Neutrophil (primary cell): ENCODE results near the gene KANSL1.

Source experiments
- H3K27ac ChIP-seq: fragments of 200-600 bp; sonication (generic); 2 replicates; pipeline ENCODE4 v1.5.1; 2016; ENCODE audit warnings: mild to moderate bottlenecking, moderate library complexity
- H3K27me3 ChIP-seq: fragments of 200-600 bp; sonication (generic); 2 replicates; pipeline ENCODE4 v1.6.0; 2016; ENCODE audit warnings: mild to moderate bottlenecking
- H3K36me3 ChIP-seq: fragments of 200-600 bp; sonication (generic); 2 replicates; pipeline ENCODE4 v1.5.1; 2017
- H3K4me1 ChIP-seq, 2 experiments: fragments of 200-600 bp in 1 of 2; sonication (generic) in 1 of 2; 1 replicate in 1 of 2; 2 replicates in 1 of 2; pipeline versions ENCODE4 v1.5.1 to v1.6.1; 2013 to 2016; ENCODE audit warnings: low read depth in 1 of 2, low read length in 1 of 2, mild to moderate bottlenecking in 1 of 2, moderate library complexity in 1 of 2; ENCODE audit not compliant: control insufficient read depth in 1 of 2, insufficient read depth in 1 of 2
- H3K4me3 ChIP-seq, 2 experiments: fragments of 200-600 bp in 1 of 2; sonication (generic) in 1 of 2; 1 replicate in 1 of 2; 2 replicates in 1 of 2; pipeline ENCODE4 v1.5.1; 2013 to 2016; ENCODE audit warnings: low read depth in 1 of 2, low read length in 1 of 2, mild to moderate bottlenecking in 1 of 2, moderate library complexity in 1 of 2
- H3K9me3 ChIP-seq: fragments of 200-600 bp; sonication (generic); 2 replicates; pipeline ENCODE4 v1.5.1; 2016
- TF ChIP-seq, protein P1 (sequence below): fragments of 200-600 bp; sonication (generic); IDR thresholded peaks from 2 replicates; pipeline ENCODE4 v1.5.1; 2016; ENCODE audit warnings: antibody characterized with exemption

The KANSL1 gene

DNA sequence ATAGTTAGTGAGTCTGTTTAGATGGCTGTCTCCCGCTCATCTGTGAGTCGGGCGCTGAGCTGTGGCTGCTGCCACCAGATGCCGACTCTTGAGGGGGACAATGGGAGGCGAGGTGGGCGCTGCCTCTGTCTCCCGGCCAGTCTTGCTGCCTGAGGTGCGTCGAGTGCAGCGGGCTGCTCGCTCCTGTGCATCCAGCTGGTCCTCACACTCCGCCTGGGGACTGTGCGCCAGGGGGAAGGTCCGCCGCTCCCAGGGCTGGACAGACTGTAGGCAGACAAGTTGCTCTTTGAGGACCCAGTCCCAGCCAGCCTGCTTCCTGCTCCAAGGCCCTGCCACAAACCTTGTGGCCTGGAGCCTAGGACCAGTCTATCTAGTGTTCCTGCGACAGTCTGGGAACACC lies 161.8 kb downstream of the KANSL1 start:
- Histone ChIP-seq H3K4me3 (no peak overlapping the region), H3K9me3 (no peaks in the 10 kb centered on the region), H3K4me1 (peaks cover 13 to 14% of the 10 kb centered on the region in 2 experiments), H3K27ac (no peak overlapping the region), H3K36me3 (peaks cover 81% of the 10 kb centered on the region), H3K27me3 (no peaks in the 10 kb centered on the region)
- TF ChIP-seq, protein P1, sequence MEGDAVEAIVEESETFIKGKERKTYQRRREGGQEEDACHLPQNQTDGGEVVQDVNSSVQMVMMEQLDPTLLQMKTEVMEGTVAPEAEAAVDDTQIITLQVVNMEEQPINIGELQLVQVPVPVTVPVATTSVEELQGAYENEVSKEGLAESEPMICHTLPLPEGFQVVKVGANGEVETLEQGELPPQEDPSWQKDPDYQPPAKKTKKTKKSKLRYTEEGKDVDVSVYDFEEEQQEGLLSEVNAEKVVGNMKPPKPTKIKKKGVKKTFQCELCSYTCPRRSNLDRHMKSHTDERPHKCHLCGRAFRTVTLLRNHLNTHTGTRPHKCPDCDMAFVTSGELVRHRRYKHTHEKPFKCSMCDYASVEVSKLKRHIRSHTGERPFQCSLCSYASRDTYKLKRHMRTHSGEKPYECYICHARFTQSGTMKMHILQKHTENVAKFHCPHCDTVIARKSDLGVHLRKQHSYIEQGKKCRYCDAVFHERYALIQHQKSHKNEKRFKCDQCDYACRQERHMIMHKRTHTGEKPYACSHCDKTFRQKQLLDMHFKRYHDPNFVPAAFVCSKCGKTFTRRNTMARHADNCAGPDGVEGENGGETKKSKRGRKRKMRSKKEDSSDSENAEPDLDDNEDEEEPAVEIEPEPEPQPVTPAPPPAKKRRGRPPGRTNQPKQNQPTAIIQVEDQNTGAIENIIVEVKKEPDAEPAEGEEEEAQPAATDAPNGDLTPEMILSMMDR = no peak

DNA sequence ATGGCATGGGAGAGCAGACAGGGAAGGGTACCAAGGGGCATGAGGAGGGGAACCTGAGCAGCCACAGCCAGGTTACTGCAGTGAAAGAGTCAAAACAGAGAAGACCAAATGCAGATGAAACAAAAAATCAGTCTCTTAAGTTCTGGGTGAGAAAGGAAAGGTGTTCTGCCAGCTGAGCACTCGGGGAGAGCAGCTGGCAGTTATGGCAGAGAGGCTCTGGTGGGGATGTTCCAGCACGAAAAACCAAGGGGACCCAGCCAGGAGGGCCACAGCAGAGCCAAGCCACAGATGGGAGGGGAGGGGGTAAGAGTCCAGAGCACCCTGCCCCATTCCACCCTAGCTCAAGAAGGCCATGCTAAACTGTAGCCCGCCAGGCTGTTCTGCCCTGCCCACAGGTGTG lies 162.5 kb downstream of the KANSL1 start:
- Histone ChIP-seq H3K27me3 (no peaks in the 10 kb centered on the region), H3K36me3 (peaks cover 74% of the 10 kb centered on the region), H3K27ac (no peak overlapping the region), H3K9me3 (no peaks in the 10 kb centered on the region), H3K4me3 (no peak overlapping the region), H3K4me1 (peaks cover 20 to 21% of the 10 kb centered on the region in 2 experiments)
- TF ChIP-seq, protein P1 = no peak

DNA sequence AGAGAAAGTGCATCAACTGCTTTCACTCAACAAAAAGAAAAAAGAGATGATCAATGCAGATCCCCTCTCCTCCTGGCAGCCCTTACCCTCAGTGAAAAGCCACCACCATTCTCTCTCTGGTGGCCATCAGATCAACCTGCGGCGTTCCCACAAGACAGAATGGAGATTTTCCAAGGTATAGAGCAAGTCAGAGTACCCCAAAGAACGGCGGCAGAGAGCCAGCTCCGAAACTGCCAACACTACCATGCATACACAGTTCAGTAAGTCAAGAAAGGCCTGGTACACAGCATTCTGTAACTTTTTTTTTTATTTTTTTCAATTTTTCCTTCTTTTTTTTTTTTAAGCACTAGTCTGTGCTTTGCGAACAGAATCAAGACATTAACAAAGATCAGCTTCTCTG lies 163.6 kb downstream of the KANSL1 start:
- Histone ChIP-seq H3K9me3 (no peaks in the 10 kb centered on the region), H3K4me3 (no peak overlapping the region), H3K27ac (no peak overlapping the region), H3K36me3 (peaks cover 63% of the 10 kb centered on the region), H3K4me1 (peaks cover 22 to 26% of the 10 kb centered on the region in 2 experiments), H3K27me3 (no peaks in the 10 kb centered on the region)
- TF ChIP-seq, protein P1 = no peak

DNA sequence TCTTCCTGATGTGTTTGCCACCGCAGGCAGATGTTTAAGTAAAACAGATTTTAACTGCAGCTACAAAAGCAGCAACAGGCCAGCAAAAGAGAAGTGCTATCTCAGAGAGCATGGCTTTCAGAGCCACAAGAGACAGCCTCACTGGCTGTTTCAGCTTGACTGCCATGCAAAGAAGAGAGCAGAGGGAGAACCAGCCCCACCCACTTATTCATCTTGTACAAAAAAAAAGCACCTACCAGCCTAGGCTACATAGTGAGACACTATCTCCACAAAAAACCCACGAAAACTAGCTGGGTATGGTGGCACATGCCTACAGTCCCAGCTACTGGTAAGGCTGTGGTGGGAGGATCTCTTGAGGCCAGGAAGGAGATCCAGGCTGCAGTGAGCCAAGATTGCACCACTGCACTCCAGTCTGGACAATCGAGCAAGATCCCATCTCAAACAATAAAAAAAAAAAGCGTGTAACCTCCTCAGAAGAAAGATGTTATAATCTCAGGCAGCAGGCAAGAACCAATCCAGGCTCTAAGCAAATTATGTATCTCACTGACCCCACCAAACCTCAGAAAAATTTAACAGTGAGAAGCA lies 164.2 kb downstream of the KANSL1 start:
- peaks cover 22 to 26% of the 10 kb centered on the region in 2 experiments for H3K4me1 ChIP-seq
- peak overlapping the region; percentile 20 for H3K27ac ChIP-seq
- no peak overlapping the region for H3K4me3 ChIP-seq
- peaks cover 57% of the 10 kb centered on the region for H3K36me3 ChIP-seq
- TF ChIP-seq, protein P1 = no peak
- H3K9me3 ChIP-seq = no peaks in the 10 kb centered on the region
- no peaks in the 10 kb centered on the region for H3K27me3 ChIP-seq

DNA sequence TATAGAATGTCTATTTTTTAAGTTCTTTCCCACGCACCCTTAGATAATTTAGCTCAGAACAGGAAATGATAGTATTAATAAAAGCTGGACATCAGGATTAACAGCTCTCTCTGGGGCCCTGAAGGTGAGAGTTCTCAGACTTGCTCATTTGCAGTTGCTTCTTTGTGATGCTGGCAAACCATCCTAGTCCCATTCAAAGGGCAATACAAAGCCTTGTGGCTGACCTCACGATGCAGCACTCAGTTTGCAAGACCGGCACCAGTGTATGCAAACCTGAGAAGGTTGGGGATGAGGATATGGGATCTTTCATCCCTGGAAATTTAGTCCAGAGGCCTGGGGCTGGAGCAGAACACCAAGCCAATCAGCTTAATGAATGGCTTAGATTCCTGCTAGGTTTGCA lies 164.9 kb downstream of the KANSL1 start:
- Histone ChIP-seq H3K9me3 (no peaks in the 10 kb centered on the region), H3K4me1 (peaks cover 22 to 26% of the 10 kb centered on the region in 2 experiments), H3K27ac (peak overlapping the region; percentile 20), H3K36me3 (peaks cover 51% of the 10 kb centered on the region), H3K4me3 (no peak overlapping the region), H3K27me3 (no peaks in the 10 kb centered on the region)
- TF ChIP-seq, protein P1 = no peak
